GM04503 (cell line): ENCODE measurements around the gene TRDMT1.
A peak's percentile ranks its signal among the peaks of the same experiment; 100 is the strongest.
"Not testable (repeated sequence)": the region's sequence is repeated elsewhere in the genome, so short reads cannot be mapped to it uniquely, and the experiment has no call there.

Source experiments
- DNase-seq: peaks from one replicate; pipeline ENCODE4 v3.0.0-alpha.2; 2012; ENCODE audit warnings: low read depth

TRDMT1 gene

DNA sequence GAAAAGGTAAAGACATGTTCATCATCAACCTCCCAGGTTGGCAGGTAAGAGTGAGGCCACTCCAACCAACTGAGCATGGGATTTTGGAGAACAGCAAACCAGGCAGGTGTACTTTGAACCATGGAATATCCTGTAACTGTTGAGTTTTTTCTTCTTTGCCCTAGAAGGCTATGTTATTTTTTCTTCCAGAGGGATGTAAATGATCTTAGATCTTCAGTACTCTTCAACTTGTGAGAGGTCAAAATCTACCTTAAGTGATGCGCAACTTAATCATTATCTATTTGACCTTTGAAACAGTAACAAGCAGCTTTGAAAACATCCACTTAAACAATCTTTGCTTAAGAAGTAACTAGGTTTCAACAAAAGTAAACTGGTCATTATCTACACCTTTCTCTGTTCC lies 71.7 kb downstream of the TRDMT1 start, which contains the start of gene CUBN:
TSS of gene CUBN (minus strand) at position 71 of the 400 bp plus-strand sequence. CDS start at position 25, 46 bp downstream.
- no peak for DNase-seq

DNA sequence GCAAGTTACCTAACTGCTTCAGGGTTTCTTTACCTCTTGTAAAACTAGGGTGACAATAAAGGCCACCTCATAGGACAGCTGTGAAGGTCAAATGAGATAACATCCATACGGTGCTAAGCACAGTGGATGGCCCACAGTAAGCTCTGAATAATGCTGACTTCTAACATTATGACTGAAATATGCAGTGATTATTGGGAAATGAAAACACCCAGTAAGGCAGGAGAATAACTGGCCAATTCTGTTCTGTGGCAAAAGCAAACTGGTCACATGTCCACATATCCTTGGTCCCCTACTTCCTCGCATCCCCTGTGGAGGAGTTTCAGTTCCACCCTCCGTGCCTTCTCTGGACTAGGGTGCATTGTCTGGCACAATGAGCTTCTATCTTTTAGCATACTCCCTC lies 73.2 kb downstream of the TRDMT1 start:
- DNase-seq, result no peak

DNA sequence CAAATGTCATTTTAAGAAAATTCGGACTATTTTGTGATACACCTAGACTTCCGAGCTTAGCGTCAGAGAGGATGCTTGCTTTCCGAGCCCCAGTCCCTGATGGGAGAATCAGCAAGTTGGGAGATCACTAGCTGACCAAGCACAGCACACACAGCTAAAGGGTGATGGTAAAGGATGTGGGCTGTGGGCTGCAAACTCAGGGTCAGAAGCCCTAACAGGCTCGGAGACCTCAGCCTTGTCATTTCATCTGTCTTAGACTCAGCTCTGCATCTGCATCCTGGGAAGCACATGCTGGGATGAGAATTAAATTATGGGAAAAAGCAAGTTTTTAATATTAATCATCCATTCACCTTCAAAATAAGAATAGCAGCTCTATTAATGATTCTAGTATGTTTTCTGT lies 75.1 kb downstream of the TRDMT1 start:
- no peak for DNase-seq

DNA sequence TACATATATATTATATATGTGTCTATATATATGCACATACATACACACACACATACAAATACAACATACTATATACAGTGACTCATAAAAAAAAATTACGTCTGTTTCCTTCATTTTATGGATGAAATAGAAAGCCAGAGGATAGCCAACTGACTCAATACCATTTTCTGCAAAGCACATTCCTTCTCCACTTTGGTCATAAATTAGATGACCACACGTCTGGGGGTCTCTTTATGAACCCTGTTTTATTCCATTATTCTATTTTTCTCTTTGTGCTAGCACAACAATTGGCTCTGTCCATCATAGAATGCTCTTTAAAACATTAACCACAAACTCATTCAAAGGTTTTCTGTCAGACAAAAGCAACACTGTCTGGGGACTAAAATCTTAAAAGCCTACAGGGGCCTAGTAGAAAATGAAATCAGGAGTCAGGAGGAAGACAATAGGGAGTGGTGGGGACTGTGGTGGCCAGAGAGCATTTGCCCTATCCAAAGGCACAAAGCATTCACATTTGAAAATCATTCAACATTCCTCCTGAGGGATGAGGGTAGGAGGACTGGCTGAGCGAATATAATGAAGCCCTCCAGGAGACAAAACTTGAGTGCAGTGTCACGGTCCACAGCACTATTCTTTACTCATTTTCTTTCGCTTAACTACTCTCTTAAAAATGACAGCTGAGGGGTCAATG lies 76.1 kb downstream of the TRDMT1 start:
- no peak for DNase-seq

DNA sequence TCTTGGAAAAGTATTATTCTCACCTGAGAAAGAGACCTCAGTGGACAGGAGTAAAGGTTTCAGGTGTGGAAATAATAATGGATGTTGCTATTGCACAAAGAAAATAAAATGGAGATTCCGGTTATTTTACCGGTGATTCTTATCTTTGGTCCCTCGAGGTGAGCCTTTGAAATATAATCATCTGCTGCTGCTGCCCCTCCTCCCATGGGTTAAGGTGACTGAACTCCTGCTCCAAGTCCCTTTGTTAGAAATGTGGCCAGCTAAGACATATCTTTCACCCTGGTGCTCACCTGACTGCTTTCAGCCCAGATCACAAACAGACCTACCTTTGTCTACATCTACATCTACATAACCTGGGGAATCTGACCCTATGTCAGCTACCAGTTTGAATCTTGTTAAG lies 77.5 kb downstream of the TRDMT1 start:
- no peak for DNase-seq

DNA sequence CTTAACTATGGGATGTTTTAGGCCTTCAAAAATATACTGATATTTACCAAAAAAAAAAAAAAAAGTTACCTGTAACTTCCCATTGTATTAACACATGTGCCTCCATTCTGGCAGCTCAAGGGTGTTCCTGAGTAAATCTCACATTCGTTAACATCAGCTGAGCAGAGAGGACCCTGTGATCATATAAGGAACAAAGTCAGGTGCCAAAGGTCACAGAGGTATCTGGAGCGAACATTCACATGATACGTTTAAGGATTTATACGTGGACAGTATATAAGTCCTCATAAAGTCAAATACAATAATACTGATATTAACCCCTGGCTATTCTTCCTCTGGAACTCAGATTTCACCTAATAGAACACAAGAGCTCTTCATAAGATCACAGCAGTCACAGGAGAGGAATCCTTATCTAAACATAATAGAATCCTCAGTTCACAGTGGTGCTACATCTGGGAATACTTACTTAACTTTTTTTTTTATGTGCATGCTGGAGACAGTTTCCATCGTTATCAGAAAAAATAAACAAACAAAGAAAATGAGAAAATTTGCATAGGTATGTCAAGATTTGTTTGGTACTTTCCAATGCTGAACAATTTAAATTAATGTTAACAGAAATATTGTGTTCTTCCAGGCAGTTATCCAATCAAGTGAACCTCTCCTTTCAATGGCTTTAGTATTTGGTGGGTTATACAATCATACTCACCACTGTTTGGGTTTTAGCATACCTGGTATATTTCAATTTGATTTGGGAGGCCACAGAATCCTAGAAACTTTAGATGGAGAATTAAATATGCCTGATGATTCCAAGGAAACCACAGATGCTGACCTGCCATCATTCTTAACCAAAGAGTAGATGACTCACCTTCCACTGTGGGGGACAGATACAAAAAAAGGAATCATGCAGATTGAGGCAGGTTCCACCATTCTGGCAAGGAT lies 78.5 kb downstream of the TRDMT1 start:
- DNase-seq, result peak; percentile 71

DNA sequence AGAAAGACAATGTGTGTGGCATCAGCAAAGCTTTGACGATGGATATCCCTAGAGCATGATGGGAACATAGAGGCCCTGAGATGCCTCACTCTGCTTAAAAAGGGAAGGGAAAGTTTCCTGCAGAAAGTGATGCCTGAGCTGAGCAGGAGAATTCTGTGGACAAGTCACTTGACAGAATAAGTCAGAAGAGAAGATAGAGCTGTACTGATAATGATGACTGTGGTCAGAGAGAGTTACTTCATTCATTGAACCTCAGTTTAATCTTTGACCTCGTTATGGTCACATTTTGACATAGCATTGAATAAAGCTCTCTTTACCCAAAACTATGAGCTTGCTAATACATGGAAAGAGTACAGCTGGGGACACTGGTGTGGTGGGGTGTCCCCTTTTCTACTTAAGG lies 79.4 kb downstream of the TRDMT1 start:
- no peak for DNase-seq

DNA sequence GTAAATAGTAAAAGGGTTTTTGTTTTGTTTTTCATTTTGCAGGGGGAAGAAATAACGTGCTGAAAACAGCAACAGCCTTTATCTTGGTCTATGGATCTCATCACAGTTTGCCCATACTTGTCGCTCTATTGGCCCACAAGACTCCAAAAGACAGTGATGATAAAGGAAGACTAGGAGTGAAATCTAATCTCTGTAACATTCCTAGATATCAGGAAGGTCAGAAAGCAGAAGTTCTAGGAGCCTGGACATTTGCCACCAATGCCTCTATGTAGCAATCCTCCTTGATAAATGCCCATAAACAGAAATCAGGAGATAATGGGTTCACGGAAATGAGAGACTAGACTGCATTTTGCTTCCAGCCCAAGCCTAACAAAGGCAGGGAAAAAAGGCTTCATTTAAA lies 80.8 kb downstream of the TRDMT1 start:
- DNase-seq, result no peak

DNA sequence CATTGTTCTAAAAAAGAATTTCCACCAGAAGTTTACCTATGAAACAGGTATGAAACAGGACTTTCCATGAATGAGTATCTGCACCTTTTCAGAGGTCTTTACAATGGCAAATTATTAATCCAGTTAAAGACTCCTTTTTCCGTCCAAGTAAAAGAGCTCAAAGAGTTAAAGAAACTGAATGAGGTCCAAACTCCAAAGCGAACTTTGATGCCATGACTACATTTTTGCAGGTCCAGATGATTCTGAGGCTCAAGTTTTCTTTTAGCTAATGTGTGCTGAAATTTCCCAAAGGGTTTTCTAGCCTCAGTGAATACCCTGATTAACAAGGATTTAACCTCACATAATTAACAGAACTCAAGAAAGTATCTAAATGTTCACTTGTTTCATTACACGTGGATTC lies 81.6 kb downstream of the TRDMT1 start:
- DNase-seq, result no peak

DNA sequence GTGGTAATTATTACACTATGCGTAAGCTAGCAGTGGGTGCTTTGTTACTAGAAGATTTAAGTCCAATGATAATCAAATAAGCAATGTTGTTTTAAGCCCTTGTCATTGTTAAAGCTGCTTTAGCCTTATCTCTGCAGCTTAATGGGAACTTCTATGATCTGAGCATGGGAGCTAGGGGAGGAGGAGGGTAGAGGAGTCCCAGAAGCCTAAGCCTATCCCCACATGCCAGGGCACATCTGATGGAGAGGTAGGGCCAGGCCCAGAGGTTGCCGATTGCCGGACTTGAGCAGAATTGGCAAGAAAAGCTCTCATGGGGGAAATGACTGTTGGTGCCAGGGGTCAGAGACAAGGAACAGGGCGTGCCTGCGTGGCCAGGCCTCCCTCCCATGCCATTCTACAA lies 85.3 kb downstream of the TRDMT1 start:
- no peak for DNase-seq

DNA sequence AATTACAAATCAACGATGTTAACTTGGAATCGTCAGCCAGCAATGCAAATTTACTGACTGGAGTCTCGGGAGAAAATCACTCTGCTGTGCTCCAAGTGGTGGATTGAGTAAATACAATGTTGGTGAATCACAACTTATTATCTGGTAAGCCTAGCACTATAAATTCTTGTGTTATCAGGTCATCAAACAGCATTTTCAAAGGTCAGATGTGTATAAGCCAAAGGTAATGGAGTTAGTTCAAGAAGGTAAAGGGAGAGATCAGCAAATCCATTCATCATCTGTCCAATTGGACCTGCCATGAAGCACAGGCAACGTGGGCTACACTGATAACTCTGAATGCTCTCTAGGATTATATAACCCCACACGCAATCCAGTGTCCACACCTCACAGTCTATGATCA lies 85.8 kb downstream of the TRDMT1 start:
- no peak for DNase-seq

DNA sequence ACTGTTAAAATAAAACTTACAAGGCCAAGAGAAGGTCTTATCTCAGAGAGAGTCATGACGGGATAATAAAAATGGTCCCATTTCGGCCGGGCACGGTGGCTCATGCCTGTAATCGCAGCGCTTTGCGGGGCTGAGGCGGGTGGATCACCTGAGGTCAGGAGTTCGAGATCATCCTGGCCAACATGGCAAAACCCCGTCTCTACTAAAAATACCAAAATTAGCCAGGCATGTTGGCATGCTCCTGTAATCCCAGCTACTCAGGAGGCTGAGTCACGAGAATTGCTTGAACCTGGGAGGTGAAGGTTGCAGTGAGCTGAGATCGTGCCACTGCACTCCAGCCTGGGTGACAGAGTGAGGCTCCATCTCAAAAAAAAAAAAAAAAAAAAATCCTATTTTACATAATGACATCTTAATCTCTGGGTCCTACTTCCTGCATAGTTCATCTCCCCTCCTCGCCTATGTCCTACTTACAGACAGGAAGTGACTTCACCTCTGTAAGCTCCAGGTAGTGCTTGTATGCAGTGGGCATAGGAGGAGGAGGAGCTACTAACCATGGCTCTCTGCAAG lies 86.5 kb downstream of the TRDMT1 start:
- not testable (repeated sequence) for DNase-seq

DNA sequence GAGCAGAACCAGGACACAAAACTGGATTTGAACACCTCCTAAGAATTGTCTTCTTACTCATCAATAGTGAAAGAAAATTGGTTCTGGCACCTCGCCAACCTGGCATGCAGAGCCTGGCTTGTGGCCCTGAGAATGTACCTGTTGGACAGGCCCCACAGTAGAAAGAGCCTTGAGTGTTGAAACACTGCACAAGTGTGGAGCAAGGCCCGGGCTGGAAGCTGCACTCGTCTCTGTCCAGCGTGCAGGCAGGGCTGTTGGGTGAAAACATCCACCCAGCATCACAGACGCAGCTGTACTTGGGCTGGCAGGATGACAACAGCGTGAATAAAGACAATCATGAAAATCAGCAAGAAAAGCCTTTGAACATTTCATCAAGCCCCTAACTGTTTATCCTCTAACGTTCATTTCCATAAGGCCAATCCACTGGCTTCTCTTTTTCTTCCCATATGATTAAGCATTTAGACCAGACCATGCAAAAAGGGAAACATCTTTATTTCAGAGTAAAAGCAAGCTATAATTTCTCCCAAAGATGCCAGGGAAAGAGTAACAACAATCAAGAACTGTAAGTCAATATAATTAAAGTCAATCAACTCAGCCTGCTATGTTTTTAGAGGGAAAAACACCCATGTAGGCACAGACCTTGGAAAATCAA lies 87.5 kb downstream of the TRDMT1 start:
- DNase-seq, result no peak

DNA sequence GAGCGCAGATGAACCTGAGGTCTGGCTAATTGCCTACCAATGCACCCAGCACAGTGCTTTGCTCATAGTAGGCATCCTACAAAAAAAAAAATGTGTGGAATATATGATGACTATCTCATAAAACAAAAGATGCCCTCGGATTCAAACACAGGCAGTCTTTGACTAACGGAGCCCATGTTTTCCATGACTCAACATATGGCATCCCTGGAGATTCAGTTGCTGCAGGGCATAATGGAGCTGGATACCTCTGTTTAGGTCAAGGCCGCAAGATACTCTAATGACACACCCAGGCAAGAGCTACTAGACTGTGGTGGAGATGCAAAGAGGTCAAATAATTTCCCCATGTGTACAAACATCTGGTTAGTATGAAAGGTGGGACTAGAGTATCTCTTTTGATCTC lies 88.1 kb downstream of the TRDMT1 start:
- DNase-seq, result no peak

DNA sequence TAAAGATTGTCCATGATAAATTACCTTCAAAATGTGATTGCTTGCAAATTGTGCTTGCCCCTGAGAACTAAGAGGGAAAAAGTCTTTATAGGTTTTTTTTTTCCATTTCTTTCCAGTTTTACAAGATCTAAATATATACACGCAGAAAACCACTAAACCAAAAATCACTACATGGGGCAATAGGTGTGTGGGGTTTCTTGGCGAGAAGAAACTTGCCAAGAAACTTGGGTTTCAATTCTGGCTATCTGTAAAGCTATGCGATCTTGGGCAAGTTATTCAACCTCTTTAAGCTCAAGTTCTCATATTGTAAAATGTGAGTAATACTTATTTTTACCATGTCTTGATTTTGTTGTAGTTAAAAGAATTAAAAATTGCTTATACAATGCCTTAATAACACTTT lies 88.9 kb downstream of the TRDMT1 start:
- no peak for DNase-seq

DNA sequence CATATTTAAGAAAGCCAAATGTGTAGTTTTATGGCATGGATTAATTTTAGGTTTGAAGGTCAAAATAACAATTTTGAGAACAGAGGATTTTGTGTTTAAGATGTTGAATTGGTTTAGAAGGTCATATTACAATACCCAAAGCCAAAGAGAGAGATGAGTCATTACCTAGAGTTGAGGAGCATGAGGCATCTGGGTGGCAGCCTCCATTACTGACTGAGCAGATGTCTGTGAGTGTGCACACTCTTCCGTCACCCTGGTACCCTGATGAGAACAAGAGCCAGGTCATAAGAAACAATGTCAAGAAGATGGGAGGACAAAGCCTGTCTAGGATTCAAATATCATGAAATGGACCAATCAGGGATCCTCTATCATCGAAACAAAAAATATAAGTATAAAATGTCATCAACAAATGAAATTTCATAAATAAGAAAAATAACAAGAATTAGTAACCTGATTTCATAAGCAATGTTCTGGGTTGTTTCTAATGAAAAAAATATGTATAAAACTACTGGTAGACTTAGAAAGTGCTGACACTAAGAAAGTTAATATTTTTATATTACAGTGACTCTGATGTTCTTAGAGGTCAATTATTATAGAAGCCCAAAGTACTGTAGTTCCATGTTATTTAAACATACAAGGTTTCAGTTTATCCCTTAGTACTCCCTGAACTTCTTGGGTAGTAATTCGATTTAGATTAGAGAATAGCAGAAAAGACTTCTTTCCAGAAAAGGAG lies 91.8 kb downstream of the TRDMT1 start:
- DNase-seq, result peak; percentile 50

DNA sequence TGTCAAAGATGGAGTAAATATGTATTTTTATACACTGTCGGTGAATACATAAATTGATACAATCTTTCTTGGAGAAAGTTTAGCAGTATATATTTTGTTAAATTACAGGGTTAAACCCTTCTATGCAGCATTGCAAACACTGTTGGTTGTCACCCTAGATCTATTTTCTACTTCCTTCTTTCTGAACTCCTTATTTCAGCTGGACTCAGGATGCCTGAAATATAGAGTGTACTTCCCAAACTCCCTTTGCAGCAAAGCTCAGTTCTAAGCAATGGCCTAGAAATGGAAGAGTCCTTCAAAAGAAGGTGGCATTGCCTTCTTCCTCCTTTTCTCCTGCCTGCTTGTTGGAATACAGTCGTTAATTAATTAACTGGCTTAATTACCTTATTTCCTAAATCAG lies 92.4 kb downstream of the TRDMT1 start:
- DNase-seq, result no peak

DNA sequence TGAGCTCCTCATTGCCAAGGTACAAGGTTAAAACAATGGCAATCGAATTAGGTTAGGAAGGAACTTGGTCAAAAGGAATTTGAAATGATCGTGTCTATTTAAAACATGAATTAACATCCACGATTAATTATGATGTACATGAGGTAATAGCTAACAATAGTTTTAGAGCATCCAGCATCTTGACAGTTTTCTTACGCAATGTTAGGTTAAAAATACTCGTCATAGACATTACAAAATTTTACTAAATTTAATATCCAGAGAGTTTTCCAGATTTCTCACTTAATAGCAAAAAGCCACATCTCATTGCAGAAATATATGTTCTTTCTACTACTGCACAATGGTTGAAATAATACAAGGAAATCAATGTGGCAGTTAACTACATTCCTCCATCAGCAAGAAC lies 94.5 kb downstream of the TRDMT1 start:
- no peak for DNase-seq

DNA sequence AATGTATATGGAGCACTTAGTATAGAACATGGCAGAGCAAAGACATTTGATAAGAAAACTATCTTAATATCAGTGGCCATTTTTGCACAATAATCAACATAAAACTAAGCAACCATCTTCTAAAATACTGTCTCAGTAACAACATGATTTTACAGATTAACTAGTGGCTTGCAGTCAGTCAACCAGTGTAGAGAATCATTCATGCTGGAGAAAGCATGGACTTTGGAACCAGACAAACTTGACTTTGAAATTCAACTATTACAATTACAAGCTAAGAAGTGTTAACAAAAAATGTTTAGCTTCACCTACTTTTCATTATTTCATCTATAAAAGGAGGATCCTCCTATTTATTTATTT lies 99.6 kb downstream of the TRDMT1 start:
- no peak for DNase-seq

DNA sequence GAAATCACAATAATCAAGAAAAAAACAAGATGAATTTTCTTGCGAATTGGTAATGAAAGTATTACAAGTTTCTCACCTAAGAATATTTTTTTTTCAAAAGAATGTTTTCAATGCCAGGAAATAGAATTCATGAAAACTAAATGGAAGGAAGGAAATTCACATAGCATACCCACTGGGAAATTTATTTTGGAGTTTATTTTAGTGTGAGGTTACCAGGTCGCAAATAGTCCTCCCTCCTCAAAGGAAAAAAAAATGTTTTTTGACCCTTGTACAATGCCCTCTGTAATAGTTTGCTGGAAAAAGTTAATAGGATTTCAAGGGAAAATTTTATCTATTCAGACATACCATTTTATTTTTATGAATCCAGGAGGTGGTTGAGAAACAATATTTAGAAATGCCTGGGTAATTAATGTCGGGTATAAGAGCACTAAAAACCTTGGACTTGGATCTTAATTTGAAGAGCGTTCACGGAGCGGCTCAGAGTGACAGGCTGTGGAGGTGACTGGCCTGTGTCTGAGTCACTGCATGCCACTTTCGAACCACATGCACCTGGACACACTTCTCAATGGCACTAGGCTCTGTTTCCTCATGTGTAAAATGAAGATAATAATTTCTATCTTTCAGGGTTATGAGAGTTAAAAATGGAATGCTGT lies 100.1 kb downstream of the TRDMT1 start:
- no peak for DNase-seq

DNA sequence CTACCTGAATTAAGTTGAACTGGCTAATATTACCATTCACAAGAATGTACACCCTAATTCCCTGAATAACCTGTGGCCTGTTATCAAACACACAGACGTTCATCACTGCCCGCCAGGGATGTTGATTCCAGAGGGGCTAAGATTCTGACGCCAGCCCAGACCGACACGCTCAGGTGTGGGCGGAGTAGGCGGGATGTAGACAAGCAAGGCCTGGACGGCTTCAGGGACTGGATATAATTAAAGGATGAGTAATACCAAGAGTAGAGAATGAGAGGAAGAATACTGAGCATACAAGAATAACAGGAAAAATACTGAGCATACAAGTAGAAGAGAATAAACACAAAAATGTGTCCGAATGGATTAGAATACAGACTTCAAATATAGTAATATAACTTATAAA lies 100.9 kb downstream of the TRDMT1 start:
- DNase-seq, result no peak
